GM19397 (cell line): ENCODE data around the gene MIB2.
A peak's percentile ranks its signal among the peaks of the same experiment; 100 is the strongest.
"Not testable (repeated sequence)": the region's sequence is repeated elsewhere in the genome, so short reads cannot be mapped to it uniquely, and the experiment has no call there.

Experiments used
- ATAC-seq: cut with Tn5 transposase; IDR thresholded peaks from one replicate; pipeline ENCODE4 v1.9.1; 2021; ENCODE audit warnings: mild to moderate bottlenecking, moderate library complexity; ENCODE audit not compliant: unreplicated experiment

Gene MIB2

GRCh38 chr1:1626207-1627141, 11.2 kb downstream of the MIB2 start:
- ATAC-seq: no peak

DNA sequence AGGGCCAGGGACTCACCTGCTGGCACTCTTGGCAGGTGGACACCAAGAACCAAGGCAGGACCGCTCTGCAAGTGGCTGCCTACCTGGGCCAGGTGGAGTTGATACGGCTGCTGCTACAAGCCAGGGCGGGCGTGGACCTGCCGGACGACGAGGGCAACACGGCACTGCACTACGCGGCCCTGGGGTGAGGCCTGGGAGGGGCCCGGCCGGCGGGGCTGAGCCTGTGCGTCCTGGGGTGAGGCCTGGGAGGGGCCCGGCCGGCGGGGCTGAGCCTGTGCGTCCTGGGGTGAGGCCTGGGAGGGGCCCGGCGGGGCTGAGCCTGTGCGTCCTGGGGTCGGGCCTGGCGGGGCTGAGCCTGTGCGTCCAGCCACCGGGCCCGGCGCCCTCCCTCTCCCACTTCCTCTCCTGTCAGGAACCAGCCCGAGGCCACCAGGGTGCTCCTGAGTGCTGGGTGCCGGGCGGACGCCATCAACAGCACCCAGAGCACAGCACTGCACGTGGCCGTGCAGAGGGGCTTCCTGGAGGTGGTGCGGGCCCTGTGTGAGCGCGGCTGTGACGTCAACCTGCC, 12.0 kb downstream of the MIB2 start:
- no peak for ATAC-seq

GRCh38 chr1:1627829-1628753, 12.8 kb downstream of the MIB2 start:
- no peak for ATAC-seq

- no peak for ATAC-seq
Measured at GRCh38 chr1:1628754-1629429, 13.6 kb downstream of the MIB2 start.

DNA sequence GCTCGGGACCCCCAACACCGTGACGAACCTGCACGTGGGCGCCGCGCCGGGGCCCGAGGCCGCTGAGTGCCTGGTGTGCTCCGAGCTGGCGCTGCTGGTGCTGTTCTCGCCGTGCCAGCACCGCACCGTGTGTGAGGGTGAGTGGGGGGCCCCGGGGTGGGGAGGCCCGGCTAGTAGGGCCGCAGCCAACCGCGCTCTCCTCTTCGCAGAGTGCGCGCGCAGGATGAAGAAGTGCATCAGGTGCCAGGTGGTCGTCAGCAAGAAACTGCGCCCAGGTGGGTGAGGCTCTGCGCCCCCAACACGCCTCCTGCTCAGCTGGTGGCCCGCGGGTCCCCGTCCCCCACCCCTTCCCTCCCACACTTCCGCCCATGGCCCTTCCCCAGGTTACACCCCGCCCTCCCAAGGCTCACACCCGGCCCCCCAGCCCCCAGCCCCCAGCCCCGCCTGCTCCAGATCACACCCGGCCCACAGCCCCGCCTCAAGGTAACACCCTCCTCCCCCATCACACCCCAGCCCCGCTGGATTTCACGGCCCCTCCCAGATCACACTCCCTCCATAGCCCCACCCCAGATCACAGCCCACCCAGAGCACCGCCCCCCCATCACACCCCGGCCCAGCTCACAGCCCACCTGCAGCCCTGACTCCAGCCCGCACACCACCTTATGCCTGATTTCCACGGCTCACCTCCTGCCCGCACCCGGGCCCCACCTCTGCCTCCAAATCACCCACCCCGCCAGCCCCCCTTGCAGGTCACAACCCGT, 14.3 kb downstream of the MIB2 start:
- ATAC-seq: no peak

DNA sequence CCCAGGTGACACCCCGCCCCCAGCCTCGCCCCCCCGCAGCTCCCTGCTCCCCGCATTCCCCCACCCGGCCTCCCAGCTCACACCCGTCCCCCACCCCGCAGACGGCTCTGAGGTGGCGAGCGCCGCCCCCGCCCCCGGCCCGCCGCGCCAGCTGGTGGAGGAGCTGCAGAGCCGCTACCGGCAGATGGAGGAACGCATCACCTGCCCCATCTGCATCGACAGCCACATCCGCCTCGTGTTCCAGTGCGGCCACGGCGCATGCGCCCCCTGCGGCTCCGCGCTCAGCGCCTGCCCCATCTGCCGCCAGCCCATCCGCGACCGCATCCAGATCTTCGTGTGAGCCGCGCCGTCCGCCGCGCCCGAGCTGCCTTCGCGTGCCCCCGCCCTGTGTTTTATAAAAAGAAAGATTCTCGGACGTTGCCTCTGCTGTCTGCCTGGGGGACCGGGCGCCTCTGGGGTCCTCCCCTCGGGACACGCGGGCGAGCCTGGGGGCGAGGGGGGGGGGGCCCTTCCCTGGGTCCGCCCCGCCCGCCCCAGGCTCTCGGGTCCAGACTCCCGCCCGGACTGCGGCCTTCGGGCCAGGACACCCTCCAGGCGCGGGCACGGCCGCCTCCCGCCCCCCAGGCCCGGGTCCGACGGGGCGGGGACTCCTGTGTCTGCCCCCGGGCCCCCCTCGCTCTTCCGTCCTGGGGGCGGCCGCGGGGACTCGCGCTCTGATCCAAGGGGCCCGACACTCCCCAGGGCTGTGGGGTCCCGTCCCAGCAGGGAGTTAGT, 15.1 kb downstream of the MIB2 start:
- ATAC-seq: peak; percentile 71

GRCh38 chr1:1630965-1631781, 15.9 kb downstream of the MIB2 start:
- ATAC-seq: no peak

DNA sequence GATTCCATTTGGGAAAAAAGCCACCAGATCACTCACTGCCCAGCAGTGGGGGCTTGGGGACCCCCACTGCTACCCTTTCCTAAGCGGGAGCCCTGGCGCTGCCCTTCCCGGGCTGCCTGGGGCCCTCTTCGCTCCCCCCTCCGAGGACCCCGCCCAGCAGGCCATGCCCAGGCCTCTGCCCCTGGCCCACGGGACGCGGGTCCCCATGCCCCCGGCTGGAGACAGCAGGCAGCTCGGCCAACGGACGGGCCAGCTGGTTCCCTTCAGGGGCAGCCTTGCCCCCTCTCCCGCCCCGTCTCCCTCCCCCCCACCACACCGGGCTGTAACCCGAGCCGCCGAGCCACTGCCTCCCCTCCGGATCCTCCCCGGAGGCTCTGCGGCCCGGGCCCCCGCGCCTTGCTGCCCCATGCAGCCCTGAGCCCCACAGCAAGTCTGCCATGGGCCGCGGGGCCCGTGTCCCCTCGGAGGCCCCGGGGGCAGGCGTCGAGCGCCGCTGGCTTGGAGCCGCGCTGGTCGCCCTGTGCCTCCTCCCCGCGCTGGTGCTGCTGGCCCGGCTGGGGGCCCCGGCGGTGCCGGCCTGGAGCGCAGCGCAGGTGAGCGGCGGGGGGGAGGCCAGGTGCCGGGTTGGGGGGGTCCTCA, 16.6 kb downstream of the MIB2 start, which contains the start of gene MMP23B:
MMP23B (plus strand) TSS at position 392 of the 639 bp plus-strand sequence; CDS start at position 438, 46 bp downstream.
- no peak for ATAC-seq

DNA sequence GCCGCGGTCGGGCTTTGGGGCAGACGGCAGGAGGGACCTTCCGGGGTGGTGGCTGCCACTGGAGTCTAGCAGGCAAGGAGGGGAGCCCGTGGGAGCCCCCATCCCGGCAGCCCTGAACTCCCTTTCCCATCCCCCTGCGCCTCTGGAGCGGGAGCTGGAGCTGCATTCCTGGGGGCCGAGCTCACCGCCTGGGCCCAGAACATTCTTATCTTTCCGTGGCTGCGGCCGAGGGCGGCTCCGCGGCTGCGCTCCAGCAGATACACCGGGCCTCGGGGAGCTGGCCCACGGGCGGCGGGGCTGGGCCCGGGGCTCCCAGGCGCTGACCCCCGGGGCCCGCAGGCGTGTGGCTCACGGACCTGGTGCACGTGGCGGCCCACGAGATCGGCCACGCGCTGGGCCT, 18.1 kb downstream of the MIB2 start:
- ATAC-seq: not testable (repeated sequence)

DNA sequence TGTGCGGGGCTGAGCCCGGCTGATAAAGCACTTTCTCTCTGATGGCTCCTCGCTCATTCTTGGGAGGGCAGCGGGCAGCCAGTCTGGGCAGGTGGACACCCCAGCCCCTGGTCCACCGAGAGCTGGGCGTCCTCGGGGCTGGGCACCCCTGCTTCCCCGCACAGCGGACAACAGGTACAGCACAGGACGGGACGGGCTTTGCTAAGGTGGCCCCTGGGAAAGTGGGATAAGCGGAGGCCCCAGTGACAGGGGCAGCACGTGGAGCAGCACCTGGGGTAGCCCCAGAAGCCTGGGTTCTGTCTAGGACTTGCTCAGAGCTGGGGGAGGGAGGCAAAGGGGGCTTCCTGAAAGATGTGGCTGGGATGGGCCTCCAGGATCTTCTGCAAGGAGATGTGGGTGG, 19.3 kb downstream of the MIB2 start:
- ATAC-seq: not testable (repeated sequence)

- not testable (repeated sequence) for ATAC-seq
Measured at GRCh38 chr1:1636621-1637478, 21.6 kb downstream of the MIB2 start.

GRCh38 chr1:1637479-1637875, 22.2 kb downstream of the MIB2 start:
- ATAC-seq: not testable (repeated sequence)

DNA sequence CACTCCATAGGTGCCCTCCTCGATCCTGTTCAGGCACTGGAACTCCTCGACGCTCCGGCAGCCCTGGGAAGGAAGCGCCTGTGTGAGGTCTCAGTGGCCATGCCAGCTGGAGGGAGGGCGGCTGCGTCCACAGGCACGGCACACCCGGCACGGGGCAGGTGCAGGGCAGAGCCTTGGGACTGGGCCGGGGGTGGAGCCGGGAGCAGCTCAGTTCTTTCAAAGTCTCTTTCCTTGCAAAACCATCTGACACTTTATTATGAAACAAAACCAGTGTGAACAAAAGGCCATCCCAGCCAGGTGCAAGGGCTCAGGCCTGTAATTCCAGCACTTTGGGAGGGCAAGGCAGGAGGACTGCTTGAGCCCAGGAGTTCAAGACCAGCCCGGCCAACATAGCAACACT, 23.2 kb downstream of the MIB2 start:
- not testable (repeated sequence) for ATAC-seq

- ATAC-seq: not testable (repeated sequence)
Measured at GRCh38 chr1:1639368-1639767, 24.1 kb downstream of the MIB2 start.

GRCh38 chr1:1640081-1640480, 24.8 kb downstream of the MIB2 start:
- not testable (repeated sequence) for ATAC-seq

DNA sequence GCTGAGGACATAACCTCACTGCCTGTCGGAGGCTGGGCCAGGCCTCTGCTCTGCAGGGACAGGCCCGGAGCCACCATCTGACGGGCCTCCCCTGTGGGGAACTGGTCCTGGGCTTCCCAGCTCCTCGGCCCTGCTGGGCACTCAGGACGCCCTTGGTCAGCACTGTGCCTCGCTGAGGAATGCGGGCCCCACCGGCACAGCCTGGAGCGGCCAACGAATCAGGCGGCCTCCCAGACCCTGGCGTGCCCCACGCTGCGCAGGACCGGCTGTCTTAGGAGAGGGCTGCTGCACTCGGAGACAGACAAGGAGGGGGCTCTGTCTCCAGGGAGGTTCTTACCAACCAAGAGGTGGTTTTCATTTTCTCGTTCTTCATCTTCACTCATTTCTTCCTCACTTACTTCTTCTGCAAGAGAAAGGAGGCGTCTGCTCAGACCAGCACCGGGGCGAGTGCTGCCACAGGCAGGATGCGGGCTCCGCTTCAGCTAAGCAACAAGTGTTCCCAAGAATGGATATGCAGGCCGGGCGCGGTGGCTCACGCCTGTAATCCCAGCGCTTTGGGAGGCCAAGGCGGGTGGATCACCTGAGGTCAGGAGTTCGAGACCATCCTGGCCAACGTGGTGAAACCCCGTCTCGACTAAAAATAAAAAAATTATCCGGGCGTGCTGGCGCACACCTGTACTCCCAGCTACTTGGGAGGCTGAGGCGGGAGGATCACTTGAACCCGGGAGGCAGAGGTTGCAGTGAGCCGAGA, 25.6 kb downstream of the MIB2 start:
- ATAC-seq: not testable (repeated sequence)
